ENCODE measurements around the gene SLC51A.
"Not testable (repeated sequence)": the region's sequence is repeated elsewhere in the genome, so short reads cannot be mapped to it uniquely, and the experiment has no call there.

Gene SLC51A

GRCh38 chr3:196216089-196216564, at the start of gene SLC51A:
Gene SLC51A, plus strand, starts transcription at chr3:196216534. Its CDS starts 179 bp downstream, at chr3:196216713.
- no peak for DNase-seq

DNA sequence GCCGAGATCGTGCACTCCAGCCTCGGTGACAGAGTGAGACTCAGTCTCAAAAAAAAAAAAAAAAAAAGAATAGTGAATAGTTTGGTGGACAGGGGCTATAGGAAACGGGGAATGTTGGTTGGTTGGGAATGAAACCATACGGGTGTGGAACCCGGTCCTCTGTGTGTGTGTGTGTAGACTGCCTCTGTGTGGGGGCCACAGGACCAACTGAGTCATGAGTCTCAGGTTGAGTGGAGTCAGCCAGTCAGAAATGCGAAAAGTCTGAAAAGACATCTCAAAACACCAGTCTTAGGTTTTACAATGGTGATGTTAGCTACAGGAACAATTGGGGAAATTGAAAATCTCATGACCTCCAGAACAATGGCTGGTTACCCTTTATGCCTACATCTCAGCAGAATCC, 49.6 kb upstream of the SLC51A start:
- DNase-seq = no peak

- no peak for DNase-seq
Measured at GRCh38 chr3:196168808-196169391, 47.4 kb upstream of the SLC51A start.

DNA sequence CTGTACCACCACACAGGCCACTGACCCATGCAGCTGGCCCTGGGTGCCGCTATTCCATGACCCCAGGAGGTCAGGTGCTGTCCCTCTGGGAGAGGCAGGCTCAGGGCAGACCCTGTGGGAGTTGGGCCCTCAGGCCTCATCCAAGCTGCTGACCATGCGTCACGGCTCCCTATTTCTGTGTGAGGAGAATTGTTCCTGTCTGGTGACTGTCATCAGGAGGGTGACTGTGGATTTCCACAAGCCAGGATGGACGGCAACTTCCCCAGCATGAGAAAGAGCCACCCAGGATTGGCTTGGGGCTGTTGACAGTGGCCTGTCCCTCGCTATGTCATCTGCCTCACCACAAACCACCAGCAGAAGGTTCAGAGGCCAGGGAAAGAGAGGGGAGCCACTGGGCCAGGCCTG, 46.5 kb upstream of the SLC51A start:
- DNase-seq = no peak

DNA sequence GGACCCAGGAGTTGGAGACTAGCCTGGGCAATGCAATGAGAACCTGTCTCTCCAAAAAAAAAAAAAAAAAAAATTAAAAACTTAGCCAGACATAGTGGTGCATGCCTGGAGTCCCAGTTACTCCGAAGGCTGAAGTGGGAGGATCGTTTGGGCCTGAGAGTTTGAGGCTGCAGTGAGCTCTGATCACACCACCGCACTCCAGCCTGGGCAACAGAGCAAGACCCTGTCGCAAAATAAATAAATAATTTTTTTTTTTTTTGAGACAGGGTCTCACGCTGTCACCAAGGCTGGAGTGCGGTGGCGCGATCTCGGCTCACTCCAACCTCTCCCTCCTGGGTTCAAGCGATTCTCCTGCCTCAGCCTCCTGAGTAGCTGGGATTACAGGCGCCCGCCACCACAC, 46.0 kb upstream of the SLC51A start:
- not testable (repeated sequence) for DNase-seq

- no peak for DNase-seq
Measured at GRCh38 chr3:196174652-196175051, 41.7 kb upstream of the SLC51A start.

DNA sequence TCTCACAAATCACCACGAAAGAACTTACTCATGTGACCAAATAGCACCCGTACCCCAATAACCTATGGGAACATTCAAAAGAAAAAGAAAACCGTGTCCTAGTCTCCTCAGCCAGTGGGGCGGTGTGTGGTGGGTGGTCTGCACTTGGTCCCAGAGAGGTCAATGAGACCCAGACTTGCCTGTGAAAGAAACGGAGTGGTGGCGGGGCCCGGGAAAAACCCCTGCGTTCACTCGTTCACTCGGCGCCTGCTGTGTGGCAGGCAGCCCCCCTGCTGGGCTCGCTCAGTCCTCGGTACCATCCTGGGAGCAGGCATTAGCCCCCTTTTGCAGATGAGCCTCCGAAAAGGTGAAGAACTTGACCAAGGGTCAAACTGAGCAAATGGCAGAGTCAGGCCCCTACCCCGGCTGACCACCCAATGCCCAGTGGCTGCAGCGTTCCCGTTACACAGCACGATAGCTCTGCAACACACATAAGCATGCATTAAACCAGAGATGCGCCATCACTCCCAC, 41.2 kb upstream of the SLC51A start:
- no peak for DNase-seq

DNA sequence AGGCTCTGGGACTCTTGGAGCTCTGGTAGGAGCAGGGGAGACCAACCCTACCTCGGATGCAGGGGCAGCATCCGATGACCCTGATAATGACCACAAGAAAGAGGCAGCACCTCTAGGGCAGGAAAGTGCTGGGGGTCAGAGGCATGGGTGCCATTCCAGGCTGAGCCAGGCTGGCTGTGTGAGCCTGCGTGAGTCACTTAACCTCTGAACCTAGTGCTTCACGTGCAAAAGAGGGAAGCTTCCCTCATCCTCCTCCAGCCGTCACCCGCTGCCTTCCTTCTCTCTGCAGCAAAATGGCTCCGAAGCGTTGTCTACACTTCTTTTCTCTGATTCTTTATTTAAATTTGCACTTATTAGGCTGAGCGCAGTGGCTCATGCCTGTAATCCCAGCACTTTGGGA, 40.6 kb upstream of the SLC51A start:
- DNase-seq = no peak

DNA sequence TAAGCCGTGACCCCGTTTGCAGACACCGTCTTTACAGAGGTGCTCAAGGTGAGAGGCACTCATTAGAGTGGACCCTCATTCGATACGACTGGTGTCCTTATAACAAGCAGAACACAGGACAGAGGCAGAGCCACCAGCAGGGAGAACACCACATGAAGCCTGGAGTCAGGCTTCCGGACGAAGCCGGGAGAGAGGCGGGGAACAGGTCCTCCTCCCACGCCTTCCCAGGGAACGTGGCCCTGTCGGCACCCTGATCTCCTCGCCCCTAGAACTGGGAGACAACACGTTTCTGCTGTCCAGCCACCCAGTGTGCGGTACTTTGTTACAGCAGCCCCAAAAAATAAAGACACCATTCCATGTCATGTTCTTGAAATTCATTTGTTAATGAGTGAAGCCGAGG, 38.8 kb upstream of the SLC51A start:
- no peak for DNase-seq

DNA sequence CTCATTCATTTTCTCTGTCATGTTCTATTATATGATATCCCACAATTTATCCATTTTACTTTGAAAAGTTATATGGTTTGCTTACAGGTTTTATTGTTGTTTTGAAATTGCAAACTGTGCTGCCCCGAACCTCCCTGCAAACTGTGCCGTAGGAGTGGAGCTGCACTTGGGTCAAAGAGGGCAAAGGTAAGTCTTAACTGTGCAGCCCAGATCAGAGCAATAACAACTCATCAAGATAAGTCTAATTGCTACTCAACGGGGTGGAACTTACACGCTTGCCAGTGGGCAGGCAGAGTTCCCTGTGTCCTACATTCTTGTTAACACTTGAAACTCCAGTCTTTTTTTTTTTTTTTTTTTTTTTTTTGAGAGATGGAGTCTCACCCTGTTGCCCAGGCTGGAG, 38.4 kb upstream of the SLC51A start:
- DNase-seq = no peak

DNA sequence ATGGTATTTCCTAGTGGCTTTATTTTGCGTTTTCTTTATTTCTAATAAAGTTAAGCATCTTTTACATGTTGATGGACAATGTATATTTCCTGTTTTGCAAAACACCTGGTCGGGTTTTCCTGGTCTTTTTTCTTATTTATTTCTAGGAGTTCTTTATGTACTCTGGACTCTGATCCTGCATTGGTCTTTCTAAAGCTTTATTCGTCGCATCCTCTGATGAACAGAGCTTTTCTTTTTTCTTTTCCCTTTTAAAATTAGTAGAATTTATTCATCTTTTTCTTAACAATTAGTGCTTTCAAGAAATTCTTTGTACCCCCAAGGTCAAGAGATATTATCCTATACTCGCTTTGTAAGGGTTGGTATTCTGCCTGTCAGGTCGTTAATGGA, 37.3 kb upstream of the SLC51A start:
- no peak for DNase-seq

GRCh38 chr3:196179380-196180308, 36.7 kb upstream of the SLC51A start:
- DNase-seq = no peak

DNA sequence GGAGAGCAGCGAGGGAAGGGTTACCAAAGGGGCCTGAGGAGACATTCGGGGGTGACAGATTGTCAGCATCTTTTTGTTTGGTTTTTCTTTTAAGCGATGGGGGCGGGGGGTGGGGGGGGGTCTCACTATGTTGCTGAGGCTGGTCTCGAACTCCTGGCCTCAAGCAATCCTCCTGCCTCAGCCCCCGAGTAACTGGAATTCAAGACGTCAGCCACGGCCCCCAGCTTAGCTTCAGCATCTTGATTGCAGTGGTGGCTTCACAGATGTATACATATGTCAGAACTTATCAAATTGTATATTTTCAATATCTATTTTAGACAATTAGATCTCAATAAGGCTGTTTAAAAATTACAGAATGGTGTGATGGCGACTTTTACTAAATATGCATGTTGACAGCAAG, 36.0 kb upstream of the SLC51A start:
- no peak for DNase-seq

- DNase-seq = no peak
Measured at GRCh38 chr3:196181127-196181546, 35.2 kb upstream of the SLC51A start.

- DNase-seq = not testable (repeated sequence)
Measured at GRCh38 chr3:196184169-196184432, 32.2 kb upstream of the SLC51A start.

DNA sequence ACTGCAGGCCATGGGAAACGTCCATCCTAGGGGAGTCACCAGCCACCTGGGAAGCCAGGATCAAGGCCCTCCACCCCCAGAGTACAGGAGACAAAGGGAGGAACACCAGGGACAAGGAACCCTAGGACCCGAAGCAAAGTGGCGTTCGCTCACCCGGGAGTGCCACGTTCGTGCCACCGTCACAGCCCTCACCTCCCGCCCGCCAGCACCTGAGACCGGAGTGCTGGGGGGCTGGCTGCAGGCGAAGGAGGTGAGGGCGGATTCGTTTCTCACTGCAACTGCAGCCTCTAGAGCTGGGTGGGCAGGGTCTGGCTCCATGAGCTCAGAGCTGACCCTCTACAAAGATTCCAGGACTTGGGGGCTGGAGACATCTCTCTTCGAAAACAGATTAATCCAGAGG, 31.5 kb upstream of the SLC51A start:
- no peak for DNase-seq

- DNase-seq = no peak
Measured at GRCh38 chr3:196186651-196187573, 29.4 kb upstream of the SLC51A start.

GRCh38 chr3:196189566-196190347, 26.6 kb upstream of the SLC51A start:
- no peak for DNase-seq

DNA sequence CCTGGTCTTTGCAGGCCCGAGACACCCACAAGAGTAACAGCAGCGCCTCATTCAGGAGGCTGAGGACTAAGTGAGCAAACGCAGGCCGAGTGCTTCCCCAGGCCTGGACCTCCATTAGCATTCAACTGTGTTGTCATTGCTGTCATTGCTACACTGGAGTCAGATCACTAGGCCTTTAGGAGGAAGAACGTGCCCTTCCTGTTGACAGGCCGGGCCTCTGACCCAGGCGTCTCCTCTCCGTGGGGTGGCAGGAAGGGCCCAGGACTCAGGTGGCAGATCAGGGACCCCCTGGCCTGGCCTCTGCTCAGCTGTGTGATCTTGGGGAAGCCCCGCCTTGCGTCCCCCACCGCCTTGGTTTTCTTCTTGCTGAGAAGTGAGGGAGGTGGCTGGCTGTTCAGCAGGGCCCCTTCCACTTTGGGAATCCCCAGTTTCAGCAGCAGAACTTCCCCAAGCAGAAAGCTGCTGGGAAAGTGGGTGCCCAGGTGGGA, 24.3 kb upstream of the SLC51A start:
- DNase-seq = no peak

DNA sequence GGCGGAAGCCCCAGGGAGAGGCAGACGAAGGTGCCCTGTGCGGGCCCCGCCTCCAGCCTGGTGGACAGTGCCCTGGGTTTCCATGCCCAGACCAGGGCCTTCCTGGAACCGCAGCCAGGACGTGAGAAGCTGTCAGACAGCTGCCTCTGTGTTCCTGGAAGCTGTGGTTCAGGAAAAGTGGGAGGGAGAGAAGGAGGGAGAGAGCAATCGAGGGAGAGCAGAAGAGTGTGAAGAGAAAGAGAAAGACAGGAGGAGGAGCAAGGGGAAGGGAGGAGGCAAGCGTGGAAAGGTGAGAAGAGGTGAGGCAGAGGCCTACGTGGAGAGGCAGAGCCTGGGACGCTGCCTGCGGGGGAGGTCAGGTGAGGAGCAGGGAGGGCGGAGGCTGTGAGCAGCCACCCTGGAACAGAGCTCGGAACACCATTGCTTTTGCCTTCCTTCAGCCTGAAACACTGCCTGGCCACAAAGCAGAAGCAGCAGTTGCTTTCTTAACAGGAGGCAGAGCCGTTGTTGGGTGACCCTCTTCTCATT, 23.7 kb upstream of the SLC51A start:
- no peak for DNase-seq

- DNase-seq = no peak
Measured at GRCh38 chr3:196193133-196193735, 23.1 kb upstream of the SLC51A start.
